HUDEP-2 (cell line): ENCODE measurements around the gene OBP2A.
"Not testable (repeated sequence)": the region's sequence is repeated elsewhere in the genome, so short reads cannot be mapped to it uniquely, and the experiment has no call there.

Experiments used
- DNase-seq, 76 experiments: peaks; one replicate each; lab custom pipeline; 2025; ENCODE audit not compliant: unreplicated experiment in 76 of 76; lab: John Stamatoyannopoulos, UW

Gene OBP2A

GRCh38 chr9:135525241-135526088, 20.5 kb upstream of the OBP2A start:
- no peak for DNase-seq

- DNase-seq, result no peak
Observed at GRCh38 chr9:135526089-135526729, 19.7 kb upstream of the OBP2A start.

GRCh38 chr9:135526730-135527571, 19.0 kb upstream of the OBP2A start:
- no peak for DNase-seq

DNA sequence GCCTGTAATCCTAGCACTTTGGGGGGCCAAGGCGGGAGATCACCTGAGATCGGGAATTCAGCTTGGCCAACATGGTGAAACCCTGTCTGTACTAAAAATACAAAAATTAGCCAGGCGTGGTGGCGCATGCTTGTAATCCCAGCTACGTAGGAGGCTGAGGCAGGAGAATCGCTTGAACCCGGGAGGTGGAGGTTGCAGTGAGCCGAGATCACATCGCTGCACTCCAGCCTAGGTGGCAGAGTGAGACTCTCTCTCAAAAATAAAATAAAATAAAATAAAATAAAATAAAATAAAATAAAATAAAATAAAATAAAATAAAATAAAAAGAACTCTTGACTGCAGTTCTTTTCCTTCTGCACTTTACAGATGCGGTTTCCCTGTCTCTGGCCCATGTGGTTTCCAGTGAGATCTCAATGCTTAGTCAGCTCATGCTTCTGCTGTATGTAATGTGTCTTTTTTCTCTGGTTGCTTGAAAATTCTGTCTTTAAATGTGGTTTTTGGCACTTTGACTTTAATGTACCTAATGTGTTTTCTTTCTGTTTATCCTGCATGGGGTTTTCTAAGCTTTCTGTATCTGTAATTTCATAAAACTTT, 17.0 kb upstream of the OBP2A start:
- DNase-seq, result not testable (repeated sequence)

- DNase-seq, result no peak
Observed at GRCh38 chr9:135530146-135530545, 15.8 kb upstream of the OBP2A start.

DNA sequence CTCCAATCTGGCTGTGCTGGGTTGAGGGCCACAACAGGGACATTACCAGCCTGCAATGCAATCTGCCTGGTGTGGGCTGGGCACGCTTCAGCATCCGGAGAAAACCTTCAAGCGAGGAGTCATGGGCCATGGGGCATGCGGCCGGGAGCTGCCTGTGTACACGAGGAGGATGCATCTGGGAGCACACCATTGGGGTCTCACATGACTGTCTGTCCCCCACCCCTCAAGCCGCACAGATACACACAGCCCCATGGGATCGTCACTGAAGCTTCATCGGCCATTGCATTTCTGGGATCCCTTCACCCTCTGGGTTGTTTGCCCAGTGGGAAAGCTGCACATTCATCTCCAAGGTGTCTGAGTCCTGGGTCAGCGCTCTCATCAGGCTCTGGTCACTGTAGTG, 14.8 kb upstream of the OBP2A start:
- no peak for DNase-seq

DNA sequence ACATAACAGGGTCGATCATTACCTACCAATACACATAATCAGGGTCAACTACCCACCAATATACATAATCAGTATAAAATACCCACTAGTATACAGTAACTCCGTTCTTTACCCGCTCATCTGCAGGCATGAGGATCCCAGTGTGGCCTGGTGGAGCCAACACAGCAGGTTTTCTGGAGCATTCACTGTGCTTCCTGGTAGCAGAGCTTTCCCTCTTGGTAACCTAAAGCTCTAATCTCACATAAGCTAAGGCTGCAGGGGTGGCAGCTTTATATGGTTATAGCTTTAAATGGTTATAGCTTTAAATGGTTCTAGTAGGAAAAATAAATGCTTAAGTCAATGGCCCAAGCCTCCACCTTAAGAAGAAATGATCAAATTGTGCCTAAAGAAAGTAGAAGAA, 12.8 kb upstream of the OBP2A start:
- DNase-seq, result no peak

GRCh38 chr9:135533674-135534073, 12.3 kb upstream of the OBP2A start:
- DNase-seq, result no peak

GRCh38 chr9:135534192-135534711, 11.7 kb upstream of the OBP2A start:
- not testable (repeated sequence) for DNase-seq

DNA sequence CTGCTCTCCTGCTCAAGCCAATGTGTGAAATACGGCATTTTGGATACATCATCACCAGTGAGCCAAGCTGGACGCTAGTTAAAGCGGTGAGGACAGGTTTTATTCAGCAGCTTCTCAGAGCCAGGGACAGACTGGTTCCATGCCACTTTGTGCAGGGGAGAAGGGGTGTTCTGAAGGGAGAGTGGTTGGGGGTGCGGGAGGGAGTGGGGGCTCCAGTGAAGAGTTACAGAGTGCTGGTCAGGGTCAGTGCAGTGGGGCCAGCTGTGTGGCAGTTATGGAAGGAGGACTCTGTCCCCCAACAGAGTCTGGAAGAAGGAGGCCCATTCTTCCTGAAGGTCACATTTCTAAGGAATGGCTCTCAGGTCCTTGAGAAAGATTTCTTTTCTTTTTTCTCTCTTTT, 11.1 kb upstream of the OBP2A start:
- not testable (repeated sequence) for DNase-seq

DNA sequence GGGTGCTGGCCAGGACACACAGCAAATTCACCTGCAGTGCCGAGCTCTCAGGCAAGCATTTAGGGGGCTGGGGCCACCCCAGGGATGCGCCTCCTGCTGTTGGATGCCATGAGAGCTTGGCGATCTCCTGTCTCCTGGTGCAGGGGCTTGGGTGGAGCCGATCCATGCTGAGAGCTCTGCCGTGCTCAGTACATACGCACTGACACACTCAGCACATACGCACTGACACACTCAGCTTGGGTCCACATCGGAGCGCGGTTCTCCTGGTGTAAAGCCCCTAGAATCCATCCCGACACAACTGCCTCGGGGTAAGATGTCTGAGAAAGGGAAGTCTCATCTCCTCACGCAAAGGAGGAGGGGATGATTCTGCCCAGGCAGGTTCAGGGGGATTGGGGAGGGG, 10.3 kb upstream of the OBP2A start:
- not testable (repeated sequence) for DNase-seq

GRCh38 chr9:135536216-135536615, 9.7 kb upstream of the OBP2A start:
- no peak for DNase-seq

GRCh38 chr9:135543262-135543894, 2.5 kb upstream of the OBP2A start:
- DNase-seq, result not testable (repeated sequence)

DNA sequence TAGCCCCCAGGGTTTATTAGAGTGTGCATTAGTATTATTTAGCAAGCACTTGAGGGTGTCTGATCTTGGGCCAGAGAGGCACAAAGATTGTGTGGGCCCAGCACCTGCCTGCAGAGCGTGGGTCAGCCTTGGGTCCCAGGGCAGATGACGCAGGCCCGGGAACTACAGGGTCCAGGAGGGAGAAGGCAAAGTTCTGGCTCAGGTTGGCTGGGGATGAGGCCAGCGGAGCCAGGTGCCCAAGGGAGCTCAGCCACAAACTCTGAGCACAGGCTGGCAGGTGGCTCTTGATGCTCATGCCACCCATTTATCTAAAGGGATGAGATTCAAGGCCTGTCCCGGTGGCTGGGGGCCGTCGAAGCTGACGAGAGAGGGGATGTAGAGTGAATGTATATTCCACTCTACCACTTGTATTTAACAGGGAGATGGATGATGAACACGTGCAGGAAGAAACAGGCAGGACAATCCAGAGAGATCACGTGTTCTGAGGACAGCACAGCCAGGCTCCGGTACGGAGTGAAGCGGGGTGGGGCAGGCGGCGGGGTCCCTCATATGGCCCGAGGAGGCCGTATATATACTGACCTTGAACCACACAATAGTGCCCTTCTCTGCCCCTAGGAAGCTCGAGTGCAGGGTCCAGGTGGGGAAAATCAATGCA, 818 bp upstream of the OBP2A start:
- no peak for DNase-seq

DNA sequence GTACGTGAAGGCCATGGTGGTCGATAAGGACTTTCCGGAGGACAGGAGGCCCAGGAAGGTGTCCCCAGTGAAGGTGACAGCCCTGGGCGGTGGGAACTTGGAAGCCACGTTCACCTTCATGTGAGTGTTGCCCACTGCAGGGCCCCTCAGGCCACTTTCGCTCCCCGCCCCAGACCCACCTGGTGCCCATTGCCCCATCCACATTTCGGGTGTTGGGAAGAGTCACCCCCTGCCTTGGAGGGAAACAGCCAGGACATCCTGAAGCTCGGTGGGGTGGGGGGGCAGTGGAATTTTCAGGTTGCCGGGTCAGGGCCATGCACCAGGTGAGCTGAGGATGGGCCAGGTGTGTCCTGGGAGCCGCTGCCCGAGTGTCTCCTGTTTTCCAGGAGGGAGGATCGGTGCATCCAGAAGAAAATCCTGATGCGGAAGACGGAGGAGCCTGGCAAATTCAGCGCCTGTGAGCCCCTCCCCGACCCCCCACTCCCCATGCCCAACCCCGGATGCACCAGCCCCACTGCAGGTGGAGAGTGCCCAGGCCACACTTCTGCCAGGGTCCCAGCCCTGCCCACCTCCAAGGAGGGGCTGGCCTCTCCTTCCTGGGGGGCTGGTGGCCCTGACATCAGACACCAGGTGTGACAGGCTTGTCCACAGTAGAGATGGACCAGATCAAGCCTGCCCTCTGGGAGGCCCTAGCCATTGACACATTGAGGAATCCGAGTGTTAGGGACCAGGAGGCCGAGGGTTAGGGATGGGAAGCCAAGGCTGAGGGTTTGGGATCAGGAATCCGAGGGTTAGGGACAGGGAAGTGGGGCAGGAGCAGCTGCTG, 1.1 kb downstream of the OBP2A start:
- not testable (repeated sequence) for DNase-seq

- DNase-seq, result no peak
Observed at GRCh38 chr9:135547756-135548736, 2.1 kb downstream of the OBP2A start.

DNA sequence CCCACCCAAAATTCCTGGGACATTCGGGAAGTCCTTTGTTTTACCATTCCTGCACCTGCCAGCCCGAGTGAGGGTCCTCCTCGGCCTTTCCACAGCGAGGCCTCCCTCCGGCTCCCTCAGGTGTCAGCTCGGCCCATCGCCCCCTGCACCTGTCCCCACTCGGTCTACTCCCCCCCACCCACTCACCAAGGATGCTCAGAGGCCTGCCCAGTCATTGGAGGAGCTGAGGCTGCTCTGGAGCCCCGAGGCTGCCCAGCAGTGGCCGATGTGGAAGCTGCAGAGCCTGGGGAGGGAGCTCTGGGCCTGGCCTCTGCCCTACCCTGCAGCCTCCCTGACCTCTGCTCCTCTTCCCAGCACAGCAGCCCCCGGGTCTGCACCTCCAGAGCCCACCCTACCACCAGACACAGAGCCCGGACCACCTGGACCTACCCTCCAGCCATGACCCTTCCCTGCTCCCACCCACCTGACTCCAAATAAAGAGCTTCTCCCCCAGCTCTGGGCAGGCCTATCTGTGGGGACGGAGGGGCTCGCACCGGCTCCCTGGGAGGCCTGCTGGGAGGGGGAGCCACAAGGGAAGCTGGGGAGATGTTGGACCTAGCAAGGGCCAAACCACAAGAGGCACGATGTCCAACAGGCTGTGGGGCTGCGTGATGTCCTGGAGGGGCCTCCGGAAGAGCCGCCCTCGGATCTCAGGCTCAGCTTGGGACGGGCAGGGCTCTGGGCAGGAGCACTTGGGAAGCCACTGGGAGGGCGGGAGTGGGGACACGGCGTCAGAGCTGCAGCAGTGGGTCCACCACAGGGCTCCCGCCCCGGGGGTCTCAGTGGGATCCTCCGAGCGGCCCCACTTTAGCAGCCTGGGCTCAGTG, 3.8 kb downstream of the OBP2A start:
- DNase-seq, result not testable (repeated sequence)
